Measurements from ENCODE around the gene HOXA10.

GRCh38 chr7:27152816-27153442 is 21.2 kb downstream of the HOXA10 start:
- TF ChIP-seq CTCF (IDR thresholded peaks at IDR 0.05; ENCODE audit: poor library complexity) (no peak), EZH2phosphoT487 (IDR thresholded peaks at IDR 0.05; ENCODE audit: low read depth, severe bottlenecking, unreplicated experiment) (no peak)
